ENCODE results near the gene RPGRIP1. TPM values are rescaled to one million over a fixed set of nuclear protein-coding genes. Genes with fewer than 3 reads are reported as not detected.
"Not testable (repeated sequence)": the region's sequence is repeated elsewhere in the genome, so short reads cannot be mapped to it uniquely, and the experiment has no call there.

The RPGRIP1 gene
- total RNA-seq, result not detected in 2 replicates

DNA sequence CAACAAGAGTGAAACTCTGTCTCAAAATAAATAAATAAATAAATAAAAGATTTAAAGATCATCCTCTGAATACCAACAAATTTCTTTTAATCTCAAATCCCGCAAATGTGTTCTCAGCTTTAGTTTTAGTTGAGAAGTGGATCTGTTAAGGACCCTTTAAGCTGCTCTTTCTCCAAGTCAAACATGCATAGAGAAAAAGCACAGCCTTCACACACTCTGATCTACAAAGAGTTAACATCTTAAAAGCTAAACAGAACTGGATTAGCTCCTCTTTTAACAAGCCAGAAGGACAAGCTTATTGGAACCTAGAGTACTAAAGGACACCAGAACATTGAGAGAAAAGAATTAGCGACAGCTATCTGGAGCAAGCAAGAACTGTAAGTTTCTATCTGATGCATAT lies at the start of gene RPGRIP1:
TSS of gene RPGRIP1 (plus strand) at position 301 of the 400 bp plus-strand sequence. CDS start 7,894 bp downstream, outside the sequence.
- no peak for DNase-seq (ENCODE audit: low read depth, low spot score)

DNA sequence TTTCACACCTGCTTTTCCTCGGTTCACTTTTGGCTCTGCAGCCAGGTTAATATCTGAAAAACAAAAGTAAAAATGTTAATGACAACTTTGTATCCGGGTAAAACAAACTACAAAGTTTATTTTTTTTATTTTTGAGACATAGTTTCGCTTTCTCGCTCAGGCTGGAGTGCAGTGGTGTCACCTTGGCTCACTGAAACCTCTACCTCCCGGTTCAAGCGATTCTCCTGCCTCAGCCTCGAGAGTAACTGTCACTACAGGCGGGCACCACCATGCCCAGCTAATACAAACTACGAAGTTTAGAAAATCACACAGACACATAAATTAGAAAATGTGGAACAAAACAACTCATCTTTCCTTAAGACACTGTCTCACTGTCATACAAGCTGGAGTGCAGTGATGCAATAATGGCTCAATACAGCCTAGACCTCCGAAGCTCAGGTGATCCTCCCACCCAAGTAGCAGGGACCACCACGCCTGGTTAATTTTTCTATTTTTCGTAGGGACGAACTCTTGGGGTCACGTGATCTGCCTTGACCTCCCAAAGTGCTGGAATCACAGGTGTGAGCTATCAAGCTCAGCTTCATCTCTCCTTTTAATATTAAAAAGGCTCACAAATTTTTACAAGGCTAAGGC lies 48.7 kb upstream of the RPGRIP1 start:
- DNase-seq (ENCODE audit: low read depth, low spot score), result no peak

DNA sequence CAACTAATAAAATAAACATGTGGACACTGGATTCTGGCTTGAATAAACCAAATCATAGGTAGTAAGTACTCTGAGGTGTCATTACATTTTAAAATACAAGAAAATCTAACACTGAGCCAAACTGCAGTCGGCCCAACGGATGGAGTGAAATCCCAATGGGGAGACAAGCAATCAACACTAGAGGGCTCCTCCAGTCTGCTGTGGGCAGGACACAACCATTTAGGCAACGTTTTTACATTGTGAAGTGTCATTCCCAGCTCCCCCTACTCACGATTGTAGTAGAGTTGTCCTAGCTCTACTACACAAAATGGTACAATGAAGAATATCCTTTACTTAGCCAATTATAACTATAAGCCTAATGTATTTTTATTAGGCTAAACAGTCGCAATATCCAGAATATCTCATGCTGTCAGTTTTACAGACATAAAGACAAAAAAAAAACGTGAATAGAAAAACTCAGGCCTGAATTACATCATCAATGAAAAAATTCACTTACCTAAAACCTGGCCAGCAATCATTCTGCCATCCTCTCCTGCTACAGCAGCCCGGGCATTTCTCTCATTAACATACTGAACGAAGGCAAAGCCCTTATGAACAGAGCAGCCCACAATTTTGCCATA lies 46.3 kb upstream of the RPGRIP1 start:
- DNase-seq (ENCODE audit: low read depth, low spot score), result no peak

DNA sequence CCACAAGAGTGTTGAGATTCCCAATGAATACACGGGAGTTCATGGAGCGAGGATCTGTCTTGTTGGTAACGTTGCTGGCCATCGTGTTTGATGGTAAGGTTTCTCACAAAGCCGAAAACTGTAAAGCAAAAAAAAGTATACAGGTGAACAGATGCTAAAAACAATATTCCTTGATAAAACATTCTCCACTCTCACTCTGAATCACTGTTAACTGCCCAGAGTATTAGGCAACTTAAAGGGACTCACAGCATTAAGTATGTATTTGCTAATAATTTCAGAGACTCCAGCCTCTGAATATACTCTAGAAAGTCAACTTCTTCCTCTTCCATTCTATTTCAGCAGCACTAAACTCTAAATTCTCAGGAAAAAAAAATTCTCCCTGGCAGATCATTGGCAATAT lies 45.8 kb upstream of the RPGRIP1 start:
- DNase-seq (ENCODE audit: low read depth, low spot score), result no peak

DNA sequence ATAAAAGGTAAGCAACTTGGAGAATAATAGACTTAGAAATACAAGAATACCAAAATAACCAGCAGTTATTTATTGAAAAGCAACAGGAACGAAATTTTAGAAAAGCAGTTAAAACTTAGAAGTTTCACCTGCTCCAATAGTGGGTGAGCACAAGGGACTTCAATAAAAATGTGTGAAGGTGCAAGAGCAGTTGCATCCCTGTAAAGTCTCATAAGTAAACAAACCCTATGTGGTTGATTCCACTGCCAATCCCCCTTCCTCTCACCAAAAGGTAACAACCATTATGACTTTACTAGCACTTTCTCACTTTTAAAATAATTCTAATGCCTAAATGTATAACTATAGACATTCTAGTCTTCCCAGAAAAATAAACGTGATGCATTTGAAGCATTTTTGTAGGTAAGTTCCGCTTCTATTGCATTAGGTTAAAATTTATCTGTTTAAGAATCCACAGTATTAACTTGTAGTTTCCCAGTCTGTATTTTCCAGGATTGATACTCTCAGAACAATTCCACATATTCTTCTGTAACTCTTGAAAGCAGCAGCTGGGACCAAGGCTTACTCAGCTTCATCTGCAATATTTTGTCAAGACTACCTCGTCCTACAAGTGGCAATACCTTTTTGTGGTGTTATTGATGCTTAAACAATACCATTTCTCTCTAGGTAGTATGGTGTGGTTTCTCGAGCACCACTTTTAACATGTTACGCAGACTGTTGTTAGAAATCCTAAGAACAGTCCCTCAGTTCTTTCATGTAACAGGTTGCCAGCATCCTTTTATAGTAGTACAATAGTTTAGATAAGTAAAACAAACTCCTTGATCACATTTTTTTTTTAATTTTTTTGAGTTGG lies 42.7 kb upstream of the RPGRIP1 start:
- DNase-seq (ENCODE audit: low read depth, low spot score), result no peak

DNA sequence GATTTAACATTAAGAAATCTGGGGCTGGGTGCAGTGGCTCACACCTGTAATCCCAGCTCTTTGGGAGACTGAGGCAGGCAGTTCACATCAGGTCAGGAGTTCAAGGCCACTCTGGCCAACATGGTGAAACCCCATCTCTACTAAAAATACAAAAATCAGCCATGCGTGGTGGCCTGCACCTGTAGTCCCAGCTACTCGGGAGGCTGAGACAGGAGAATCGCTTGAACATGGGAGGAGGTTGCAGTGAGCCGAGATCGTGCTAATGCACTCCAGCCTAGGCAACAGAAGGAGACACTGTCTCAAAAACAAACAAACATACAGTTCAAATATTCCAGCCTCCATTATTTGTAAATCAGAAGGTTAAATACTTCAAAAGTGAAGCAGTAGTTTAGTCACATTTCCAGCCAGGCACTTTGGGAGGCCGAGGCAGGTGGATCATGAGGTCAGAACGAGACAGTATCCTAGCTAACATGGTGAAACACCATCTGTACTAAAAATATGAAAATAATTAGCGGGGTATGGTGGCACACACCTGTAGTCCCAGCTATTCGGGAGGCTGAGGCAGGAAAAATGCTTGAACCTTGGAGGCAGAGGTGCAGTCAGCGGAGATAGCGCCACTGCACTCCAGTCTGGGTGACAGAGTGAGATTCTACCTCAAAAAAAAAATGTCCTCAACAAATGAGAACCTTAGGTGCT lies 40.9 kb upstream of the RPGRIP1 start:
- no peak for DNase-seq (ENCODE audit: low read depth, low spot score)

DNA sequence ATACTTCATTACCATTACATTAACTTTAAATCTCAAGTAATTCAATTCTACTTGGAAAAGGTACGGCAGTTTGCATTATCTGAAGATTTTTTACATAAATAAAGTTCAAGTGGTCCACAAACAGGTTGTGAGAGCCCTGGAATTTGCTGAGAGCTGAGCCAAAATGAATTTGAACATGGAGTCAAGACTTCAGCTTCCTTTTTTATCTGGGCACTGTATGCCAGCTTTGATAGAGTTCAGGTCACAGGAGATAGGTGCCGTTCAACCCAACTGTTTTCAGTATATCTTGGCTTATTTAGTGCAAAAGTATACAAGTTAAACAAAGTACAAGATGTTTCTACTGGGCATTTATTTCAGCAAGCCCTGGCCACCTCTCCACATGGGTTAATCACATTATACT lies 39.5 kb upstream of the RPGRIP1 start:
- no peak for DNase-seq (ENCODE audit: low read depth, low spot score)

DNA sequence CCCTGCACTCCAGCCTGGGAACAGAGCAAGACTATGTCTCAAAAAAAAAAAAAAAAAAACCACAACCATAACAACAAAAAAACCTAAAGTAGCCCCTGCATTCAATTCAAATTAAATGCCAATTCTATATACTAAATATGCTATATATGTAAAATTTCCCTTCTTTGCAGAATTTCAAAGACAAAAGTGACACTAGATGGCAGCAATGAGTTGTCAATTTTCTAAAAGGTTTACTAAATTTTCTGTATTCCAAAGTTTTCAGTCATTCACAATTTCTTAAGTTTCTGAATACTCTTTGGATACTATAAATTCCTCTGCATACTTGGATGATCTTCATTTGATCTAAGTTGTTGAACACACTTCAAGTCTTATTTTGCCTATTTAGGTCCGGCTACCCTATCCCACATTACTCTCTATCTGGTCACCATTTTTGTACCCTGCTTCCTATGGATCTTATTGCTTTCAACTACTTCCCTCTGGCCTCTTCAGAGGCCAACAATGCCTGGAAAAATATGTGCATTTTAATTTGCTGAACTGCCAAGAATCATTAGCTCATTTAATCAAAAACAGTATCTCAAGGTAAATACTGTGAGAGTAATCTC lies 38.6 kb upstream of the RPGRIP1 start:
- DNase-seq (ENCODE audit: low read depth, low spot score), result no peak

DNA sequence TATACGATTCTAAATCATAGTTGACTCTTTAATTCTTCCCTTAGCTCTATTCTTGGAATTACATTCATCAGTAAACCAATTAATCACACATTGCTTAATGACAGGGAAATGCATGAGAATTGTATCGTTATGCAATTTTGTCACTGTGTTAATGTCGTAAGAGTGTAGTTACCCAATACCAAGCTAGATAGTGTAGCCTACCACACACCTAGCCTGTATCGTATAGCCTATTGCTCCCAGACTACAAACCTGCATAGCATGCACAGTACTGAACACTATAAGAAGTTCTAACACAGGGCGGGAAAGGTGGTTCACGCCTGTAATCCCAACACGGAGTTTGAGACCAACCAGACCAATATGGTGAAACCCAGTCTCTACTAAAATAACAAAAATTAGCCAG lies 35.3 kb upstream of the RPGRIP1 start:
- DNase-seq (ENCODE audit: low read depth, low spot score), result no peak

DNA sequence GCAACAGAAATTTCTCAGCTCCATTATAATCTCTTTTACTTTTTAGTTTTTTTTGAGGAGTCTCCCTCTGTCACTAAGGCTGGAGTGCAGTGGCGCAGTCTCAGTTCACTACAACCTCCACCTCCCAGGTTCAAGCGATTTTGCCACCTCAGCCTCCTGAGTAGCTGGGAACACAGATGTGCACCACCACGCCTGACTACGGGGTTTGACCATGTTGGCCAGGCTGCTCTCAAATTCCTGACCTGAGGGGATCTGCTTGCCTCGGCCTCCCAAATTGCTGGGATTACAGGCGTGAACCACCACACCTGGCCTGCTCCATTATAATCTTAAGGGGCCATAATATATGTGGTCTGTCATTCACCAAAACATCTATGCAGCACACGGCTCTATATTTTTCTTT lies 34.1 kb upstream of the RPGRIP1 start:
- no peak for DNase-seq (ENCODE audit: low read depth, low spot score)

DNA sequence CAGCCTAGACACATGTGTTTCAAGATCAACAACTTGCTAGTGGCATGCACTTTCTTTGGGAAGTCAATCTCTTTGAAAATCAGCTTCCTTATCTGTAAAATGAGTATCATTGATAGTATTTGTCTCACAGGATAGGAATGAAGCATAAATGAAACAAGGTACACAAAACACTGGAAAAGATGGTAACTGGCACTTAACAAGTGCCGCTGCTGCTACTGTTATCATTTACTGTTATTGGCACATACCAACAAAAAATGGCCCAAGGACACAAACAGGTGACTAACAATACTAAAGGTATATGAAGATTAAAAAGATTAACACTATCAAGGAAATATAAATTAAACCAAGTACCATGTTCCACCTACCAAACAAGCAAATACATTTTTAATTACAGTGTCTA lies 31.5 kb upstream of the RPGRIP1 start:
- DNase-seq (ENCODE audit: low read depth, low spot score), result no peak

DNA sequence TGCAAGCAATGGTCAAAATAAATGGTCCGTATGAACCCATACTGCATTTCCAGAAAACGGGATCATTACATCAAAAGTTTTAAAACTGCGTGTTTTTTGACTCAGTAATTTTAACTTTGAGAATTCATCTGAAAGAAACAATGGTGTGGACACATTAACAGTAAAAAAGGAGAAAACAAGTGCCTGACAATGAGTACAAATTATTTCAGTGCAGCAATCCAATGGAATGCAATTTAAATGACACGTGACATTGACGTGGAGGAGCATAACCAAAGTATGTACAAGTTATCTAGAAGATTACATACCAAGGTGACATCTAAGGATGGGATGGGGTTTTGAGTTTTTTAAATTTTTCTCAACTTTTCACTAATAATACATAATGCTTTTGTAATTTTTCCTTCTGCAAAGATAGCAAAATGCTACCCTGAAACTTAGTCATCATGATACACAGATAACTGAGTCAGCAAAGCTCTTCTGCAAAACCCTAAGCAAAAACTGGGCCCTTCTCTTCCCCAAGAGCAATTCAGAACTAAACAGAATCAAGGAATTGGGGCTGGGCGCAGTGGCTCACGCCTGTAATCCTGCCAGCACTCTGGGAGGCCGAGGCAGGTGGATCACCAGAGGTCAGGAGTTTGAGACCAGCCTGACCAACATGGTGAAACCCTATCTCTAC lies 31.0 kb upstream of the RPGRIP1 start:
- DNase-seq (ENCODE audit: low read depth, low spot score), result no peak

DNA sequence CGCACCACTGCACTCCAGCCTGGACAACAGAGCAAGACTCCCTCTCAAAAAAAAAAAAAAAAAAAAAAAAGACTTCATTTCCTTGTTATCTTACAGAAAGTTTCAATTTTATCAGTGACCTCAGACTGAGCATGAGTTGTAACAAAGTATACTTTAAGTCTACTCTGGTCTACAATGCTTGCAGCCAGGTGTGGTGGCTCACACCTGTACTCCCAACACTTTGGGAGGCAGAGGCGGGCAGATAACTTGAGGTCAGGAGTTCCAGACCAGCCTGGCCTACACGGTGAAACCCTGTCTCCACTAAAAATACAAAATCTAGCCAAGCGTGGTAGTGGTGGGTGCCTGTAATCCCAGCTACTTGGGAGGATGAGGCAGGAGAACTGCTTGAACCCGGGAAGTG lies 28.7 kb upstream of the RPGRIP1 start:
- DNase-seq (ENCODE audit: low read depth, low spot score), result no peak

DNA sequence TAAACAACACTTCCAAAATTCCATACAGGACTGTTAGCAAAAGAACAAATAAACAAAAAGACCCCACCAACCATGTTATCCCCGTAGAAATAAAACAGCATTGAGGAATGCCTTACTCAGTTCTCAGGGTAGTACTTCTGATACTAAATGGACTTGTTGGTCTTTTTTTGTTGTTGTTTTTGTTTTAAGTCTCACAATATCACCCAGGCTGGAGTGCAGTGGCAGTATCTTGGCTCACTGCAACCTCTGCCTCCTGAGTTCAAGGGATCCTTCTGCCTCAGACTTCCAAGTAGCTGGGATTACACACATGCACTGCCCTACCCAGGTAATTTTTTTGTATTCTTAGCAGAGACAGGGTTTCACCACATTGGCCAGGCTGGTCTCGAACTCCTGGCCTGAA lies 27.7 kb upstream of the RPGRIP1 start:
- no peak for DNase-seq (ENCODE audit: low read depth, low spot score)

DNA sequence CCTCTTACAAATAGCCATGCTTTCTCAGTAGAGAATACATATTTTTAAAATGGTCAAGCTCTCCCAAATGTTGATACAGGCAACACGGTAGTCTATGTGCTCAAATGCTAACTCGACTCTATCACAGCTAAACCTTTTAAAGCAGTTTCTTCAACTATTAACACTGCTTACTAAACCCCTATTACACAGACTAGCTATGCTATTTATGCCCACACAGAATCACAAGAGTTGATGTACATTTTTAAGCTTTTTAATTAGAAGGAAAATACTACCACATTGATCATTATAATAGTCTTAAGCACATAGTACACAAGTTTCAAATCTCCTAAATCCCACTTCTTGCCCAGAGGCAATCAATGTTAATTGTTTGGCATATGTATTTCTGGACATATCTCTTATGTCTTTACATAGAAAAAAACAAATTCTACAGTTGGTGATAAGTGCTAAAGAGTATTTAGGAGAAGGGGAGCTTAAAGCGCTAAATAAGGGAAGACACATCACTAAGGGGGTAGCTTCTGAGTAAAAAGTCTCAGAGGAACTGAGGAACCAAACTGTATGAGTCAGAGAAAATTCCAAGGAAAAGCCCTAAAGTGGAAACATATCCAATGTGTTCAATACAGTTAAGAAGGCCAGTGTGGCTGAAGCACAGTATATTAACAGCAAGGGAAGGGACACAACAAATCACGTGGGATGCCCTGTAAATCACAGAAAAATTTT lies 24.3 kb upstream of the RPGRIP1 start:
- no peak for DNase-seq (ENCODE audit: low read depth, low spot score)

DNA sequence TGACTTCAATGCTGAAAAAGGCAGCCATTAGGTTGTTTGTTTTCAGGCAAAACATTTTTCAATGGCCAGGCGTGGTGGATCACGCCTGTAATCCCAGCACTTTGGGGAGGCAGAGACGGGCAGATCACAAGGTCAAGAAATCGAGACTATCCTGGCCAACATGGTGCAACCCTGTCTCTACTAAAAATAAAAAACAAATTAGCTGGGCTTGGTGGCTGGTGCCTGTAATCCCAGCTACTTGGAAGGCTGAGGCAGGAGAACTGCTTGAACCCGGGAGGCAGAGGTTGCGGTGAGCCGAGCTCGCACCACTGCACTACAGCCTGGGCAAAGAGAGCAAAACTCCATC lies 23.8 kb upstream of the RPGRIP1 start:
- not testable (repeated sequence) for DNase-seq (ENCODE audit: low read depth, low spot score)

DNA sequence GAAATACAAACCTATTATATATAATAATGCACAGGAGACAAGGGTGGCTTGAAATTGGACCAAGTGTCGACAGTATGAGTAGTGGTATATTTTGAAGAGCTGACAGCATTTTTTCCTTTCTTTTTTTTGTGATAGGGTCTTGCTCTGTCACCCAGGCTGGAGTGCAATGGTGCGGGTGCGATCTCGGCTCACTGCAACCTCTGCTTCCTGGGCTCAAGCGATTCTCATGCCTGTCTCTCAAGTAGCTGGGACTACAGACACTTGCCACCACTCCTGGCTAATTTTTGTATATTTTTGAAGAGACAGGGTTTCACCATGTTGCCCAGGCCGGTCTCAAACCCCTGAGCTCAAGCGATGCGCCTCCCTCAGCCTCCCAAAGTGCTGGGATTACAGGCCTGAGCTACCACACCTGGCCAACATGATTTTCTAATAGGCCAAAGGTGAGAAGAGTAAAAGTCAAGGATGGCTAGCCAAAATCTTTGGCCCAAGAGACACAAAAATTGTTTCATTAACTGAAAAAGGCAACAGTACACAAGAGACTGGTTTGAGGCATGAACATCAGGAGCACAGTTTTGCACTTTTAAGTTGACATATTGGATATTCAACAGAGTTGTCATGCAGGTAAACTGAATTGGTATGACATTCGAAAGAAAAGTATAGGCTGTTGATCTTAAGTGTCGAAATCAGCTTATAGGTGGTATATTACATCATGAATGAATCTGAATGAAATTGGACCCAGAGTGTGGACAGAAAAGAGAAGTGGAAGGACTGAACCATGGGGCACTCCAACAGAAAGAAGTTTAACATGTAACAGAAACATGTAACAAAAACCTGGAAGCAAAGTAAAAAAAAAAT lies 23.1 kb upstream of the RPGRIP1 start:
- DNase-seq (ENCODE audit: low read depth, low spot score), result no peak

DNA sequence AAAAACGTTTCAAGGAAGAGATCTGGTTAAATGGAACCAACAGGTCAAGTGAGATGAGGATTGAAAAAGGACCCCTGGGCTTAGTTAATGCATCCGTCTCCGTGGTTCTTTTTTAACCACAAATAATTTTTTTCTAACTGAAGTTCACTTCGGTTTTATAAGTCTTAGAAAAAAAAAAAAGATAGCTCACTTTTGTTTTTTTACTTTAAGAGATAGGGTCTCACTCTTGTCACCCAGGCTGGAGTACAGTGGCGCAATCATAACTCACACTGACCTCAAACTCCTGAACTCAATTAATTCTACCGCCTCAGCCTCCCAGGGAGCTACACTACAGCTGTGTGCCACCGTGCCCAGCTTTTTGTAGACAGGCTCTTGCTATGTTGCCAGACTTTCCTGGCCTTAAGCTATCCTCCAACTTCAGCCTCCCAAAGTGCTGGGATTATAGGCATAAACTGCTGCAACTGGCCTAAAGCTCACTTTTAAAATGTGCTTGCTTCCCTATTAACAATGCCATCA lies 22.4 kb upstream of the RPGRIP1 start:
- no peak for DNase-seq (ENCODE audit: low read depth, low spot score)

Data from pulmonary artery endothelial cell (primary cell).